KOPT-K1 (cell line): Measurements from ENCODE around the gene FETUB.

Source experiments
- H3K27ac ChIP-seq: fragments of 200-600 bp; sonication (generic); 2 replicates; pipeline ENCODE4 v1.5.1; 2016; ENCODE audit warnings: antibody characterized with exemption, mild to moderate bottlenecking, low read depth, low read length; ENCODE audit not compliant: poor library complexity, severe bottlenecking
- H3K36me3 ChIP-seq: fragments of 200-600 bp; sonication (generic); 2 replicates; pipeline ENCODE4 v1.5.1; 2017; ENCODE audit warnings: antibody characterized with exemption, mild to moderate bottlenecking, low read length, moderate library complexity; ENCODE audit not compliant: insufficient read depth
- H3K9me3 ChIP-seq: fragments of 200-600 bp; sonication (generic); 2 replicates; pipeline ENCODE4 v1.5.1; 2017; ENCODE audit warnings: antibody characterized with exemption, low read length, mild to moderate bottlenecking; ENCODE audit not compliant: insufficient read depth, poor library complexity, severe bottlenecking

The FETUB gene

DNA sequence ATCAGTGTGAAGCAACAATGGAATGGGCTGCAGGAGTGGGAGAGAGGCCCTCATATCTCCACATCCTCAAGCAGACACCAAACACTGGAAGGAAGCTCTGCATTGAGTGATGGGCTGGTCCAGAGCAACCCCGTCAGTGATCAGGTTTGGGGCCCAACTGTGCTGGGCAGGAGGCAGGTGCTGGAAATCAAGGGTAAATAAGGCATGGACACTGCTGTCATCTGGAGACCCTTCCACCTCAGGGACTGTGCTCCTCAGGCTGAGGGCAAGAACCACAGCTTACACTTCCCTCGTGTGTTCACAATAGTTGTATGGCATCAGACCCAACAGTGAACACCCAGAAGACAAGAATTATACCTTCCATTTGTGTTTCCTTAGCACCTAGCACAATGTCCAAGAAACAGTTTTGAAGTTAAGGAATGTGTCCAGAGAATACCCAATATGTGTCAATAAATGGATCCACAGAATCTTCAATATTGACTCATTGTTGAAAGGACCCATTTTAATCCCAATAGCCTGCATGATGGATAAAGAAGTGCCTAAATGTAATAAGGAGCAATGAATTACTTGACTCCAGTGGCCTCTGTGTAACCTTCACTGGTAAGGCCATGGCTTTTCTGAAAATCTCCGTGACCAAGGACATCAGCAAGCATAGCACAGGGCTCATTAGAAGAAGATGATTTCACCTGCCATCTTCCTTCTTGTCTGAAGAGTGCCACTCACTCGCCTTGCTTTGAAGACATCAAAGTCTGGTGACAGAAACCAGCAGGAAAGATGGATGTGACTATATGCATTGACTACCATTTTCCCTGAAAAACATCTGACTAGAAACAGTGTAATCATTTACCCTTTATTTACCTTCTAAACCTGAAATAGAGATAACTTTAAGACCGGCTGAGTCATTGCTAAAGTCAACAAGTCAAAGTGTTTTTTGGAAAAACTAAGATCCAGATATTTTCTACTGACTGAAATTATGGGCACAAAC lies 34.3 kb upstream of the FETUB start:
- Histone ChIP-seq H3K27ac (no peak overlapping the region), H3K36me3 (no peaks in the 10 kb centered on the region), H3K9me3 (no peaks in the 10 kb centered on the region)

DNA sequence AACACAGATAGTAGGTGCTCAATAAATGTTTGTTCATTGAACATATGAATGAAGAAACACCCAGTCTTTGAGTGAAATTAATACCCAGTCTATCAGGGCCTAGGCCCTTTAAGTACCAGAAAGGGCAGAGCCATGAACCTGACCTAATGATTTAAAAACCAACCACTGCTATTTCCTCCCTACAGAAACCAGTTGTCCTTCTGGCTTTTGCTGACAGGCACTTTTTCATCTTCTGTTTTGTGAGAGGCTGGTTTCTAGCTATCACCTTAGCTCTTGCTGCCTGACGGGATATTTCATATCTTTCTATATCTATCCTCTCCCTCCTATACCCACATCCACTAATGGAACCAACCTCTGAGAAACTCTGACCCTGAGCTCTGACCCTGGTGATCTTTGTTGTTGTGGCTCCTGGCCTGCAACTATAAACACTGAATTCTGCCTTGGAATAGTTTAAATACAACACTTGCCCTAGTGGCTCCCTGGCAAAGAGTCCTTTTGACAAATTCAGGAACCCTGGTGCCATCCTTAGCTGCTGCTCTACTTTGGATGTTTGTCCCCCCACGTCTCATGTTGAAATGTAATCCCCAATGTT lies 31.5 kb upstream of the FETUB start:
- Histone ChIP-seq H3K27ac (no peak overlapping the region), H3K36me3 (no peaks in the 10 kb centered on the region), H3K9me3 (no peaks in the 10 kb centered on the region)

DNA sequence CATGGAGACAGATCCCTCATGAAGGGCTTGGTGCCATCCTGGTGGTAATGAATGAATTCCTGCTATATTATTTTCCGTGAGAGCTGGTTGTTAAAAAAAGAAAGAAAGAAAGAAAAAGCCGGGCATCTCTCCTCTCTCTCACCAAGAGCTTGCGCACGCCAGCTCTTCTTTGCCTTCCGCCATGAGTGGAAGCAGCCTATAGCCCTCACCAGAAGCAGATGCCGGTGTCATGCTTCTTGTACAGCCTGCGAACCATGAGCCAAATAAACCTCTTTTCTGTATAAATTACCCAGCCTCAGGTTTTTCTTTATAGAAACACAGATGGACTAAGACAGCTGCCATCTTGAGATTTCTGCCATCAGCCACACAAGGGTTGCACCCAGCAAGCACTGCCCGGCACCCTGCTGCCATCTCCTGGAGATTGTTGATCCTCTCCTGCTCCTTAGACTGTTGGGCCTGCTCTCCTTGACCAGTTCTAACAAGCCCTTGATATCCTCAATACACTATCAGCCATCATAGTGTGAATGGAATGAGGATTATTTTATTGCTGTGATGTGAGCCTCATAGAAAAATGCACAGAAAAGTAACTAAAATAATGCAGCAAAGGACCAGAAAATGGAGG lies 30.8 kb upstream of the FETUB start:
- Histone ChIP-seq H3K27ac (no peak overlapping the region), H3K36me3 (no peaks in the 10 kb centered on the region), H3K9me3 (no peaks in the 10 kb centered on the region)

DNA sequence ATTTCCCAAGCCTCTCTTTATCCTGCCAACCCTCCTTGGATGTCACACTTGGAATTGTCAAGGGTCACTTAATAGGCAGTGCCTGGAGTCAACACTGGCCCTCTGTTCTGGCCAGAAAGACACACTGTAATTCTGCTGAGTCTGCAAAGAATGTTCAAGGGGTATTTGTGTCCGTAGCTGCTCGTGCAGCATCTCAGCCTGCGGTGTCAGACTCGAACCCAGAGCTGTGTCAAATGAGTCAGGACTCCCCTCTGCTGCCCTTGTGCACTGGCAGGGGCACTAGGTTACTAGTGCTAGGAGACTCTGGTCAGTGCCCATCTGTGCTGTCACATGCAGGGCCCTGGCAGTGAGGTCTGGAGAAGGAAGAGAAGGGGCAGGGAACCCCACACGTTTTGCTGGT lies 28.1 kb upstream of the FETUB start:
- Histone ChIP-seq H3K27ac (no peak overlapping the region), H3K36me3 (no peaks in the 10 kb centered on the region), H3K9me3 (no peaks in the 10 kb centered on the region)

DNA sequence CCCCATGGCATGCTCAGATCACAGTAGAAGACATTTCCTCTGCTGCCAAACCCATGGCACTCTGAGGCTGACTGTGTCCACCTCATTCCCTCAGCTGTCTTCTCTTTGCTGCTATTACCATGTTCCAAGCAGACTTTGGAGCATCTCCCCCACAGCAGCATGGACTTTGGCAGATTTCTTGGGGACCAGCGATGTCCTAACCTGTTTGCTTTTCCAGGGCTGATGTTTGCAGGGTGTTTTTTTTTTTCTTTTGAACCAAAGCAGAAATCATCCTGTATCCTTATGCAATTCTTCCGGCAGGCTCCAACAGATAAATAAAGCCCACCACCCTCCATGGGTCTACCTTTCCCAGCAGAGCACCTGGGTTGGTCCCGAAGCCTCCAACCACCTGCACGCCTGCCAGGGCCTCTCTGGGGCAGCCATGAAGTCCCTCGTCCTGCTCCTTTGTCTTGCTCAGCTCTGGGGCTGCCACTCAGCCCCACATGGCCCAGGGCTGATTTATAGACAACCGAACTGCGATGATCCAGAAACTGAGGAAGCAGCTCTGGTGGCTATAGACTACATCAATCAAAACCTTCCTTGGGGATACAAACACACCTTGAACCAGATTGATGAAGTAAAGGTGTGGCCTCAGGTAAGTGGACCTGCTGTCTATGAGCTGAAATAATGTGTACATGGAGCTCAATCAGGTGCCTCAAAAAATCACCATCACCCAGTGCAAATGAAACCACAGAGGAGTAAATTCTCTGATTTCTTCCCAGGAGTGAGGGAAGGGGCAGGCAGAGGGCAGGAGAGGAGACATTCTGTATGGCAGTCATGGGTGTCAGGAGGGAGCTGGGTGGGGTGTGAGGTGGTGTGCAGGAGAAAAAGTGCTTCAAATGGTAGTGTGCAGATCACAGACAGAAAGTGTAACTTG lies 27.2 kb upstream of the FETUB start, which contains the start of gene AHSG:
Gene AHSG, plus strand, starts transcription at position 340 of the 916 bp plus-strand sequence. Its CDS starts 82 bp downstream, at position 422.
- Histone ChIP-seq H3K27ac (no peak within 1 kb of the TSS), H3K36me3 (no peaks in the 10 kb centered on the region), H3K9me3 (no peaks in the 10 kb centered on the region)

DNA sequence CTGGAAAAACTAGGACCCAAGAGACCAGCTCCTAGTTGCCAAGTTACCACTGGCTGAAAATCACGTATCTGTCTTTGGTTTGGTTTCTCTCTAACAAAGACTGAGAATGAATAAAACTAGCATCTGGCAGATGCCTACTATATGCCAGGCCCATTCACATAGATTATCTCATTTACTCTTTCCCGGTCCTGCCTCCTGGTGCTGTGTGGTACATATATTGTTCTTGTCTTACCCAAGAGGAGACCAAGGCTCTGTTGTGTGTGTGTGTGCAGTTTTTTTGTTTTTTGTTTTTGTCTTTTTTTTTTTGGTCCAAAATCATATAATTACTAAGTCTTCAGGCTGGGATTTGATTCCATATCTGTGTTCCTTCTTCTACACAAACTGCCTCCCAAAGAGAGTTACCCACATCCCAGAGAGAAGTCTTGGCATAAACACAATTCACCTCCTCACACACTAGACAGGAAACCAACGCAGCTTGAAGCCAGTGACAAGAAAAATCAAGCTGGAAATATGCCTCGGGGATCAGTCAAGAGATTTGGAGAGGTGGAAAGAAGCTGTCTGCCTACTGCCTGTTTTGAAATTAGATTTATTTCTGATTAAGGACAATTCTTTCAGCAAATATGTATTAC lies 26.4 kb upstream of the FETUB start:
- Histone ChIP-seq H3K9me3 (no peaks in the 10 kb centered on the region), H3K27ac (no peak overlapping the region), H3K36me3 (no peaks in the 10 kb centered on the region)

DNA sequence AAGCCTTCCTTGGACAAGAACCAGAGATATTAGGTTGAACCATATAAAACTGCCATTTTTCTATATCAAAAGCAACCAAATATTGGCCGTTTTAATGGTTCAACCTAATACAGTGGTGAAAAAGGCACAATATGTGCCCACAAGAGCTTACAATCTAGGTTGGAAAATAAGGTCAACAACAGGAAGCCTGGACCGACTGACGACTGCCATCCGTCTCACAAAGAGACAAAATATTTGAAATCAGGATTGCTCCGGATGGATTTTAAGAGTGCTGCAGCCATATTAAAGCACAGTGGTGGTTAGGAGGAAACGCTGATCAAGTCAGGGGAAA lies 26.0 kb upstream of the FETUB start:
- Histone ChIP-seq H3K27ac (no peak overlapping the region), H3K9me3 (no peaks in the 10 kb centered on the region), H3K36me3 (no peaks in the 10 kb centered on the region)

DNA sequence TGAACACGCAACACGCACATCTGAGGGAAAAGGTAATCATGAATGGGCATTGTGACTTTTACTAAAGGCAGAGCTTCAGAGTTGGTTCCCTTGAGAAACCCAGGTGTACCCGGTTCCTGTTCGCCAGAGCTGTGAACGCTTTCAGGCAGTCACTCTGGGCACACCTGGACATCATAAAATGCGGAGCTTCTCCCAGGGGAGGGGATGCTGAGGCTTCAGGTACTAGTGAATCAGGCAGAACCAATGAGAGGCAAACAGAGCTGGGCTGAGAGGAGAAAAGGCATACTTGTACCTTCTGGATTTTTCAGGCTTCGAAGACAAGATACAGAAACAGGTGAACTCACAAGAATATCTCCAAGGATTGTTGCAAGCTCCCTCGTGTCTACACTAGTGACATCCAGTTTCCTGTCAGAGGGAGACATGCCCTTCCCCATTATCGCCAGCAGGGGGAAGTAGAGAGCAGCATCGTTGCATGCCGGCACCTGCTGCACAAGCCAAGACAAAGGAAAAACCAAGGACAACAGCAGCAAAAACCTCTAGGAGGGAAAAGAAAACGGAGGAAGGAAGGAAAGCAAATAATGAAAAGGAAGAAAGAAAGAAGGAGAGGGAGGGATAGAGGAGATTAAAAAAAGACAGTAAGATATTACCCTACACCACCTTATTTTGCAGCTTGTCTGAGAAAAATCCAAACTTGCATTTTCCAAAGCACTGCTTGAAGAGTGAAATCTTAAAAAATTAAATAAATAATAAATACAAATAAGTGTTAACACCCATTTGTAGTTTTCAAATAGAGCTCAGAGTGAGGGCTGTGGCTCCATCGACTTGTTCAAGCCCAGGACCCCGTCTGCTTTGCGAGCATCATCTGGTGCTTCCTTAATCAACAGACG lies 25.4 kb upstream of the FETUB start:
- Histone ChIP-seq H3K36me3 (no peaks in the 10 kb centered on the region), H3K27ac (no peak overlapping the region), H3K9me3 (no peaks in the 10 kb centered on the region)

DNA sequence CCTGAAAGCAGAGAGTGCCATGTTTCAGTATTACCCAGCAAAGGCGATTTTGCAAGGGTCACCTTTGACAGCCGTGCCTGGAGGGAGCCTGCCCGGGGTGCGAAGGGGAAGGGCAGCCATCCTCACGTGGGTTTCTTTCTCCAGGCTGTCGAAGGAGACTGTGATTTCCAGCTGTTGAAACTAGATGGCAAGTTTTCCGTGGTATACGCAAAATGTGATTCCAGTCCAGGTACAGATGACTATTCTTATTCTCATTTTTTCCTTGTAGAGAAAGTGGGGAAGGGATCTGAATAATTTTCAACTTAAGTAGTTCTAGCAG lies 23.9 kb upstream of the FETUB start:
- Histone ChIP-seq H3K9me3 (no peaks in the 10 kb centered on the region), H3K36me3 (no peaks in the 10 kb centered on the region), H3K27ac (no peak overlapping the region)

DNA sequence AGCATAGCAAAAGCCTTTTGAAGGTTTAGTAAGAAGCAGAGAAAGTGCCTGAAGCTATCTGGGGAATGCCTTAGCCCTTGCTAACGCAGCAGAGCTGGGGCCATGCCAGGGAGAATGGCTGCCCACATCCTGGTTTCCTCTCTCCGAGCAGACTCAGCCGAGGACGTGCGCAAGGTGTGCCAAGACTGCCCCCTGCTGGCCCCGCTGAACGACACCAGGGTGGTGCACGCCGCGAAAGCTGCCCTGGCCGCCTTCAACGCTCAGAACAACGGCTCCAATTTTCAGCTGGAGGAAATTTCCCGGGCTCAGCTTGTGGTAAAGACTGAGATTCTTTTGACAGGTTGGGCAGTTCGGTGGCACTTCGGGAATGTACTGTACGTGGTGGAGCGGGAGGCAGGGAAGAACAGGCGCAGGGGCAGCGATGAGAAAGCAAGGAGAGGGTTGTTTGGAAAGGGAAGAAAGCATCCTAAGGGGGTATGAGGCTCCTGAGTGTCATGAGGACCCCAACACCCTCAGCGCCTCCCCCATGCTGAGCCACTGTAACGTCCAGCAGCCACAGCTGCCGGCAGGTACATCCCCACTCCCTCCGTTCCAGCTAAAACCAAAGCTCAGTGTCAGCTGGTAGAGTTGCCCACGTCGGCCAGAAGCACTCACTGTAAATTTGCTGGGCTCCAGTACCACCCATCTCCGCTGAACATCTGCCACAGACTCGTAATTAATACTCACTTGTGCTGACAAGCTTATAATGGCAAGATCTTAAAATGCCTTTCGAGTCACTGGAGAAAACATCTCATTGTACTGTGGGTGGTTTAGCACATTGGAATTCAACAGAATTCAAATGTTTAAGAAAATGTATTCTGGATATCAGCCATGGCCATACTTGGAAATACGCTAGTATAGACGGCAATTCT lies 22.9 kb upstream of the FETUB start:
- Histone ChIP-seq H3K27ac (no peak overlapping the region), H3K36me3 (no peaks in the 10 kb centered on the region), H3K9me3 (no peaks in the 10 kb centered on the region)

DNA sequence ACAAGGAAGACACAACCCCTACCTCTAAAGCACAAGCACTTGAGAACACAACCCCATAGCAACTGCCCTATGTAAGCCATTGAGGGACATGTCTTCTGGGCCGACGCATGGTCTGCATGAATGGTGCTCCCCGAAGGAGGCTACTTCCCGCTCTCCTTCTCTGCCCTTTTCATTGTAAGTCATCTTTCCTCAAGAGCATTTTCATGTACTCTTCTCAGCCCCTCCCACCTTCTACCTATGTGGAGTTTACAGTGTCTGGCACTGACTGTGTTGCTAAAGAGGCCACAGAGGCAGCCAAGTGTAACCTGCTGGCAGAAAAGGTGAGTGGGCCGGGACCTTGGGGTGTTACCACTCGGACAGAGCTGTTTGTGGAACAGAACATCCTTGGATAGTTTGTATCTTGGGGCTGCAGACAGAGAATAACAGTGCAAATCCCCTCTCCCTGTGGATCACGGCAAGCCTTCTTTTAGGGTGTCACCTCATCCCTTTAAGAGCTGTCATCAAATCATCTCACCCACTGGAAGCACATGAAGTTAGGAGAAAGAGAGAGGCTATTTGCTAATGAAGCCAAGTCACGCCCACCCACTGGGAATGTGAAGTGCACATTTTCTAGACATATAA lies 21.8 kb upstream of the FETUB start:
- H3K9me3 ChIP-seq = no peaks in the 10 kb centered on the region
- no peaks in the 10 kb centered on the region for H3K36me3 ChIP-seq
- no peak overlapping the region for H3K27ac ChIP-seq

DNA sequence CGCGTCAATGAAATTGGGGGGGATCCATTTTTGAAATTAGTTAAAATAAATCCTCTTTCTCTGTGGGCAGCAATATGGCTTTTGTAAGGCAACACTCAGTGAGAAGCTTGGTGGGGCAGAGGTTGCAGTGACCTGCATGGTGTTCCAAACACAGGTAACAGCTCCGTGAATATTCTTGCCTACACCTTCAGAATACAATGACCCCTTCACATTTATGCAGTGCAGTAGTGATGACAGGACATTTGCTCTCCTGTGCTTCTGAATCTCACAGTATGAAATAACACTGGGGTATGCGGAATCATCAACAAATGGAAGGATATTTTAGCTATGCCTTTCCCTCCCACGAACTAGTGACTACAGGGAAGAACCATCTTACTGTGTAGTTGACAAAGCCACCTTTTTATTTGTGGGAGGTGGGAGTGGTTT lies 20.4 kb upstream of the FETUB start:
- H3K27ac ChIP-seq = no peak overlapping the region

More for the DNA sequence above, 20.4 kb upstream of the FETUB start:
- no peaks in the 10 kb centered on the region for H3K36me3 ChIP-seq
- H3K9me3 ChIP-seq = no peaks in the 10 kb centered on the region
